HCT116 (cell line): ENCODE measurements around the gene B3GNT4.

Experiments used
- CTCF ChIP-seq, 3 experiments: fragments of 200-600 bp in 1 of 3; sonication (generic) in 1 of 3; IDR thresholded peaks in 2 of 3; conservative IDR thresholded peaks in 1 of 3; 2 replicates each; pipeline ENCODE4 v1.5.1; 2012 to 2017; ENCODE audit warnings: low read depth in 2 of 3, low read length in 2 of 3, antibody characterized with exemption in 1 of 3, borderline replicate concordance in 1 of 3, control low read depth in 1 of 3, mild to moderate bottlenecking in 1 of 3, mixed read lengths in 1 of 3, mixed run types in 1 of 3, moderate library complexity in 1 of 3; ENCODE audit not compliant: insufficient read depth in 1 of 3
- EZH2 ChIP-seq: fragments of 200-600 bp; sonication (generic); IDR thresholded peaks from 2 replicates; pipeline ENCODE4 v1.6.1; 2017; ENCODE audit warnings: antibody characterized with exemption, mixed run types
- MAX ChIP-seq: IDR thresholded peaks from 2 replicates; pipeline ENCODE4 v1.6.1; 2012
- POLR2AphosphoS5 ChIP-seq: IDR thresholded peaks from 2 replicates; pipeline ENCODE4 v1.6.1; 2011; ENCODE audit warnings: mild to moderate bottlenecking, low read depth, low read length, moderate library complexity
- ZBTB33 ChIP-seq: IDR thresholded peaks from 2 replicates; pipeline ENCODE4 v1.6.1; 2011; ENCODE audit warnings: mild to moderate bottlenecking, low read length, moderate library complexity; ENCODE audit not compliant: insufficient replicate concordance; ENCODE audit errors: extremely low read depth
- ZFX ChIP-seq: fragments of 450-650 bp; IDR thresholded peaks from 2 replicates; pipeline ENCODE4 v1.6.1; 2017
- ZNF274 ChIP-seq: fragments of 200-500 bp; sonication (Bioruptor generic); IDR thresholded peaks from 2 replicates; pipeline ENCODE4 v1.6.1; 2014; ENCODE audit warnings: mild to moderate bottlenecking, low read depth, low read length, inconsistent platforms
- TF ChIP-seq, protein P1 (sequence below): IDR thresholded peaks from 2 replicates; pipeline ENCODE4 v1.6.1; 2012; ENCODE audit warnings: low read depth

- TF ChIP-seq ZBTB33 (no peak), CTCF (IDR thresholded peaks at IDR 0.05 in 2 of 3, conservative IDR thresholded peaks at IDR 0.05 in 1 of 3; ENCODE audit: borderline replicate concordance in 1 of 3, insufficient read depth in 1 of 3, low read depth in 2 of 3, low read length in 2 of 3) (no peak), ZFX (no peak), POLR2AphosphoS5 (no peak), MAX (no peak), ZNF274 (no peak), EZH2 (no peak)
- TF ChIP-seq, protein P1, sequence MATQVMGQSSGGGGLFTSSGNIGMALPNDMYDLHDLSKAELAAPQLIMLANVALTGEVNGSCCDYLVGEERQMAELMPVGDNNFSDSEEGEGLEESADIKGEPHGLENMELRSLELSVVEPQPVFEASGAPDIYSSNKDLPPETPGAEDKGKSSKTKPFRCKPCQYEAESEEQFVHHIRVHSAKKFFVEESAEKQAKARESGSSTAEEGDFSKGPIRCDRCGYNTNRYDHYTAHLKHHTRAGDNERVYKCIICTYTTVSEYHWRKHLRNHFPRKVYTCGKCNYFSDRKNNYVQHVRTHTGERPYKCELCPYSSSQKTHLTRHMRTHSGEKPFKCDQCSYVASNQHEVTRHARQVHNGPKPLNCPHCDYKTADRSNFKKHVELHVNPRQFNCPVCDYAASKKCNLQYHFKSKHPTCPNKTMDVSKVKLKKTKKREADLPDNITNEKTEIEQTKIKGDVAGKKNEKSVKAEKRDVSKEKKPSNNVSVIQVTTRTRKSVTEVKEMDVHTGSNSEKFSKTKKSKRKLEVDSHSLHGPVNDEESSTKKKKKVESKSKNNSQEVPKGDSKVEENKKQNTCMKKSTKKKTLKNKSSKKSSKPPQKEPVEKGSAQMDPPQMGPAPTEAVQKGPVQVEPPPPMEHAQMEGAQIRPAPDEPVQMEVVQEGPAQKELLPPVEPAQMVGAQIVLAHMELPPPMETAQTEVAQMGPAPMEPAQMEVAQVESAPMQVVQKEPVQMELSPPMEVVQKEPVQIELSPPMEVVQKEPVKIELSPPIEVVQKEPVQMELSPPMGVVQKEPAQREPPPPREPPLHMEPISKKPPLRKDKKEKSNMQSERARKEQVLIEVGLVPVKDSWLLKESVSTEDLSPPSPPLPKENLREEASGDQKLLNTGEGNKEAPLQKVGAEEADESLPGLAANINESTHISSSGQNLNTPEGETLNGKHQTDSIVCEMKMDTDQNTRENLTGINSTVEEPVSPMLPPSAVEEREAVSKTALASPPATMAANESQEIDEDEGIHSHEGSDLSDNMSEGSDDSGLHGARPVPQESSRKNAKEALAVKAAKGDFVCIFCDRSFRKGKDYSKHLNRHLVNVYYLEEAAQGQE, result no peak
Observed at GRCh38 chr12:122160761-122161160, 42.7 kb upstream of the B3GNT4 start.
